ENCODE data around the gene RASSF4.

RASSF4 gene

DNA sequence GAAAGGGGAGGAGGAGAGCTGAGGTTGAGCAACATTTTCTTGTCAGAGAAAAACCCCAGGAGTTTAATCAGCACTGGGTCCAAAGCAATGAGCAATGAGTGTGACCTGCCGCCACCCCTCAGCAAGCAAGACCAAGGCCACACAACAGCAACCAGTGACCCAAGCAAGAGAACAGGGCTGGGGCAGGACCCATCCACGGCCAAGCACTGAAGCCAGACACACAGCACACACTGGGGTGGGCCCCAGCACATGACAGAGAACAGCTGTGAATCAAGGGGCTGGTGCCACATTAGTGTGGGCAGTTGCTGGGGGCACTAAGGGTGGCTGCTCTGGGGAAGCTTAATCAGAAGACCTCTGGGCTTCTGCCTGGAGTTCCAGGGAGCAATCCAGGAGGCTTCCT is 32.2 kb upstream of the RASSF4 start:
- no peak for DNase-seq (ENCODE audit: low read depth in 2 of 2)

DNA sequence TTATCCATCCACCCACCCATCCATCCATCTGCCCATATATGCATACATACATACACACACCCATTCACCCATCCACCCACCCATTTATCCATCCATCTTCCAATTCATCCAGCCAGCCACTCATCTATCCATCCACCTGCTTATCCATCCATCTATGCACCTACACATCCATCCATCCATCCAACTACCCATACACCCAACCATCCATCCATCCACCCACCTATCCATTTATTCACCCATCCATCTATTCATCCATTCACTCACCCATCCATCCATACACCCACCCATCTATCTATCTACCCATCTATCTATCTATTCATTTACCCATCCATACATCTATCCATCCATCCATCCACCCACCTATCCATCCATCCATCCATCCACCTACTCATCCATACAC is 31.1 kb upstream of the RASSF4 start:
- DNase-seq (ENCODE audit: low read depth in 2 of 2), result no peak

DNA sequence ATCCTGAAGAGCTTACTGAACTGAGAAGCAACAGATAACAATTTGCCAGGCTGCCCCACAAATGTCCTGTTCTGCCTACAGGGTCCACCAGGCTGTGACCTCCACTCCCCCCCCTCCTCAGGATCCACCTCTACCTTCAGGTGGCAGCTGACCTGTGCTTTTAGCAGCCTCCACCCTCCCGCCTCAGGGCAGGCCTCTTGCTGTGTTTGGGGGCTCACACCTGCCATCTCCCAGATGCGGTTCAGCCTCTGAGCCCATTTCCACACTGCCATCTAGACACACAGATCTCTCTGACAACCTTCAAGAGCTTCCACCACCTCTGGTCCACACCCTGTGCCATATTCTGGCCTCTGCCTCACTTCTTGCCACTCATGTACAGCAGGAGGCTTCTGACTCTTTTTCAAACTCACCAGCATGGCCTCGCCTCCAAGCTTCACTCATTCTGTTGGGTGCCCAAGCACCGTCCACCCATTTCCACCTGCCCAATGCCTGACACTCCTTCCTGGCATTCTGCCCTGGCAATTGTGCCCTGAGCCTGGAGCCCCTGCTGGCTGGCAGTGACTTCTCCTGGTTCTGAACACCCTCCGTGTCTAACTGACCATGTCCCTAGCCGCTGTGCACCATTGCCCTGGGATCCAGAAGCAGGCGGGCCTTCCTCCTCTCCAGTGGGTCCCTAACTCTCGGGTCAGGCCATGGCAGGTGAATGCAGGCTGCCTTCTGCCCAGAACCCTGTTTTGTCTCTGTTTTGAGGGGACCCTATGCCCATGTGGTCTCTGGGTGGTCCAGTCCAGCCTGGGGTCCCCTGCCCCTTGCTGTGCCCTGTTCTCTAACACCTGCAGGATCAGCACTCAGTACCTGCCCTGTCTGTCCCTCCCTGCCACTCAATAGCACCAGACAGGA is 30.0 kb upstream of the RASSF4 start:
- no peak for DNase-seq (ENCODE audit: low read depth in 2 of 2)

DNA sequence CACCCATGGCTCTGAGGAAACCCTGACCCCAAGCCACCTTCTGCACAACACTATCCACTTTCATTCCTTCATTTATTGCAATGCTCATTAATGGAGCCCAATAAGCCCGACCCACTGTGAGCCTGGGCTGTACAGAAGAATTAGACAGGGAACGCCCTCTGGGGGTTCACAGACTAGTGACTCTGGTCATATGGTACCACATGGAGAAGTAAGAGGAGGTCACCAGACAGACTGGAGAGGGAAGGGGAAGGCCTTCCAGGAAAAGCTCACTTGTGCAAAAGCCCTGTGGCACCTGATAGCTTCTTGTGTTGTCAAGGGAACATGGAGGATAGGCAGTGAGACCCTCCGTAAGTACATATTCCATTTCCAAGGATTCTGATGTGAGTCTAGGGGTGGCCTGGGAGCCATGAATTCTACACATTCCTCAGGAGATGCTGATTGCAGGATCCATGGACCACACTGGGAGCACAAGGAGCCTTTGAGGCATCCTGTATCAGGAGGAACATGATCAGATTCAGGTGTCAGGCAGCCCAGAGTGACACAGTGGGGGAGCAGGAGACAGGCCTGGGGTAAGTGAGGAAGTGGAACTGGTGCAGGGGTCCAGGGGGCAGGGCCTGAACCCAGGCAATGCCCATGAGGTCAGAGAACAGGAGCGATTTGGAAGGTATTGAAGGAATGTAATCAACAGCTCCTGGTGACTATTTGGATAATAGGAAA is 28.5 kb upstream of the RASSF4 start:
- no peak for DNase-seq (ENCODE audit: low read depth in 2 of 2)

DNA sequence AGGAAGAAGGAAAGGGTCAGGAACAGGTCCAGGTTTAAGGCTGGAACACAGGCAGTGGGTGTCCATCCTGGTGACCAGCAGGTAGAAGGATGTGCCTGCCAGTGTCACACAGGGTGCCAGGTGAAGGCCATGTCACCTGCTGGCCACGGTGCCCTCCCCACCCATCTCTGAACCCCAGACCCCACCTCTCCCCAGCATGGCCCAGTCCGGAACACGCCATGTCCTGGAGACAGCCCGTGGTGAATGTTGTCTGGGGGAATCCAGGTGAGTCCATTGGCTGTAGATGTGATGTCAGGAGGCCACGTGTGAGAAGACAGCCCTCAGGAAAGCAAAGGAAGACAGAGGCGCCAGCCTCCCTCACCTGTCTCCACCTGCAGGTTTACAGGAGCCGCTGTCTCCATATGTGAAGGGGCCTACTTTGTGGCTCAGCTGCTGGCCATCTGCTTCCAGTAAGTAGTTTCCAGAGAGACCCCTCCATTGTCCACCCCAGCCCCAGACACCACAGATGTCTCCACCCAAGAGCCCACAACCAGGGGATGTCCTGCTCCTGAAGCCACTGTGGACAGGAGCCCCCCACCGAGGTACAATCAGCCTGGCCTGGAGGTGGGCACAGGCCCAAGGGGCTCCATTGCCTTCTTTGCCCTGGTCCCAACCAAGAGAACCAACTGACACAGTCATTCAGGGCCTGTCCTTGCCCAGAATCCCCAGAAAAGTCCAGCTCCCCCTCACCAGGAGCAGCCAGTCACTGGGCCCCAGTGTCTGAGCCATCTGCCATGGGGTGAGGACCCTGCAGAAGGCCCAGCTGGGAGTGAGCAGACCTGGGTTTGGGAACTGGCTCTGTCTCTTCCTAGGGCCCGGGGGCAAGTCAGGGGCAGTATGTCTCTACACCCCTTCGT is 27.7 kb upstream of the RASSF4 start:
- DNase-seq (ENCODE audit: low read depth in 2 of 2), result no peak

DNA sequence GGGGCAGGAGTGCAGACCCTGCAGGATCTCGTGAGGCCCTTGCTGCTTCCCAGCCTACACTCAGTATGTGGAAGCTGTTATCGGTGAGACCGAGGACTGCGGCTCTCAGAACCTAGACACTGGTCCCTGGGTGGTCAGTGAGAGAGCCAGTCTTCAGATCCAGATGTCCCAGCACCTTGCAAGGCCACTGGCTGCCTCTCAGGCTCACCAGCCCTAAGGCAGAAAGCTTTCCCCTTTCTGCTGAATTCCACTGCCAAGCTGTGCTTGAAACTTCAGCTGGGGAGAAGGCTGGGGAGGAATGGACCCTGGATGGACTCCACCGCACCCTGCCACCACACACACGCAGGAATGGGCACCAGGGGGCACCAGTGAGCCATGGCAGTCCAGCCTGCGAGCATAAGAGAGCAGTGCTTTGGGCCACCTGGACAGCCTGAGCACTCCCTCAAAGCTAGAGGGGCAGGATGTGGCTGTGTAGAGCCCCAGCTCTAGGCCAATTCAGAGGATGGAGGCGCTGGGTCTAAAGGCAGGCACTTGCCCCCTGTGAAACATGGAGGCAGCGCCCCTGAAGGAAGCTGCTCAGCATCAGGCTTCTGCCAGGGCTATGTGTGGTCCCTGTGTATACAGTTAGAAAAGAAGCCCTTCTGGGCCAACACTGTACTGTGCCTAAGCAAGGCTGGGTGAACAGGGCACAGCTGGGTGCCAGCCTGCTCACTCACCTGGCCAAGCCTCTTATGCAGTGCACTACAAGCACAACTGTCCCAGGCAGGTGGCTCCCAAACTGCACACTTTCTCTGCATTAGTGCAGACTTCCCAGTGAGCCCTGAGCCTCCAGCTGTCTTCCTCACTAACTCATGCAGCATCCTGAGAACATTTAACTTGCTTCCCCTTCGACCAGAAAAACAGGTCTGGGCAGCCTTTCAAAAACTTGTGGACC is 26.8 kb upstream of the RASSF4 start:
- DNase-seq (ENCODE audit: low read depth in 2 of 2), result peak; percentile 51 to 70

DNA sequence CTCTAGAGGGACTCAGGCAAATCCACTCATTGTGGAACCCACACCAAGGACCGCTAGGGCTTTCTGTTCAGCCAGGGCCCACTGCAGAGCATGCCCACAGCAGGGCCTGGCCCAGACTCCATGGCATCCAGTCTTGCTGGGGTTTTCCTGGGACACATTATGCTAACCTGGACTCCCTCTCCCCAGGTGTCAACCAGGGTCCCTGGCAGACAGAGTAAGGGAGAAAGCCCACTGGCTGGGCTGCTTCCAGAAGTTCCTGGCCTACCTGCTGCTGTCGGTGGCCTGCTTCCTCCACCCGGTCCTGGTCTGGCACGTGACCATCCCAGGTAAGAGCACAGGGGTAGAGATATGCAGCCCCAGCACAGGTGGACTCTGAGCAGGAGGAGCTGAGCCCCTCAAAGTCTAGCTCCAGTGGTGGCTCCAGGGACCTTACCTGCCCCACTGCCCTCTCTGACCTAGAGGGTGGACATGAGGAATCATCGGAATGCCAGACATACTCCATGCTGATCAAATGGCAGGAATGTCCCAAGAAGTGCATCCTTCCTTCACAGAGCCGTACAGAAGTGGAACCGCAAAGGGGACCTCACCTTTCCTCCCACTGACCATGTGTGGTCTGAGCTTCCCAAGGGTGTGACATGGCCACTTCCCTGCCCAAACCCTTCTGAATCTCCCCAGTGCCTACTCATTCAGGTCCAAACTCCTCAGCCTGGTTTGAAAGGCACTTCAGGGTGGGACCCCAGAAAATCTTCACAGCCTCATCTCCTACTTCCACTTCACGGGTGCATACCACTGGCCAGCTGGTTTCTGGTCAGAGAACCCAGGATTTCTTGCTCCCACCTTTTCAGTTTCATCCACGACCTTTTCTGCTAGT is 25.9 kb upstream of the RASSF4 start:
- no peak for DNase-seq (ENCODE audit: low read depth in 2 of 2)

DNA sequence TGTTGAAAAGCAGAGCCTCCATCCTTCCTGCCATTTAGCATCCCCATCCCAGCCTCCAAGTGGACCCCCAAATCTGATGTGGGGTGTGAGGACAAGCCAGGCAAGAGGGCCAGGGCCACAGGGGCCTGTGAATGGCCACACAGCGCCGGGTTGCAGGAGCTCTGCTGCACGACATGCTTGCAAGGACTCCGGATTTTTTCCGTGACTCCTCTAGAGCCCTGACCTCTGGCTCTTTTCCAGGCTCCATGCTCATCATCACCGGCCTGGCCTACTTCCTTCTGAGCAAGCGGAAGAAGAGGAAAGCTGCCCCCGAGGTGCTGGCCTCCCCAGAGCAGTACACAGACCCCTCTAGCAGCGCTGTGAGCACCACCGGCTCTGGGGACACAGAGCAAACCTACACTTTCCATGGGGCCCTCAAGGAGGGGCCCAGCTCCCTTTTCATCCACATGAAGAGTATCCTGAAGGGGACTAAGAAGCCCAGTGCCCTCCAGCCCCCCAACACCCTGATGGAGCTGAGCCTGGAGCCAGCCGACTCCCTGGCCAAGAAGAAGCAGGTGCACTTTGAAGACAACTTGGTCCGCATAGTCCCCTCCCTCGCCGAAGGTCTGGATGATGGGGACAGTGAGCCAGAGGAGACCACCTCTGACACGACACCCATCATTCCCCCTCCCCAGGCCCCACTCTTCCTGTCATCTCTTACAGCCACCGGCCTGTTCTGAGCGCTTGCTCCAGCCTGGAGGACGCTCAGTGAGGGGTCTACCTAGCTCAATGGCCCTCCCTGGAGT is 25.0 kb upstream of the RASSF4 start:
- DNase-seq (ENCODE audit: low read depth in 2 of 2), result no peak

DNA sequence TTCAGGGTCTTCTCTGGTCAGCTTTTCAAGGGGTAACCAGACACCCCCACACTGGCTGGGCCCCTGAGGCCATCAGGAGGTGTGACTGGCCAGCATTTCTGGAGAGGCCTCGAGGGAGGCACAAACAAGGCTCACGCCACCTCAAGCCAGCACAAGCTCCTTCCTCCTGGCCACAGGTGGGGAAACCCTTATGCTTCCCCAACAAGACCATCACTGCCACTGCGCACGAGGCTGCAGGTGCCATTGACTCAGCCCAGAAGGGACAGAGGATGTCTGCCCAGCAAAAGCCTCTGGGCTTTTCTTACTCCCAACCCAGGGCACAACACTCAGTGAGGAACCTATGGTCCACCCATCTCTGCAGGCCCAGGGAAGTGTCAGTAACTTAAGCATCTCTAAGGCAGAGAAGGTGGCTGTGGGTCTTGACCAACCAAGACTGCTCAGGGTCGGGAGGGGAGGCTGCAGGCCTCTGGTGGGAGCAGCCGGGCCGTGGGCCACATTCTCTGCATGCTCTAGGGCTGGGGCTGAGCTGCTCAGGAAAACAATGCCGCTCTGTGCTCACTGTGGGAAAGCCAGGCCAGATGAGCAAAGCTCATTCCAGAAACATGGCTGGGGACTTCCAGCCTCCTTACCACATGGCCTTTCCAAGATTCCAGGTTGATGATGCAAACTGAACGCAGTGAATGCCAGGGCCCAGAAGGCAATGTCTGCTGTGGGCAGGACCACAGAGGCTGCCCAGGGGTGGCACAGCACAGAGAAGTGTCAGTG is 24.2 kb upstream of the RASSF4 start:
- DNase-seq (ENCODE audit: low read depth in 2 of 2), result no peak

DNA sequence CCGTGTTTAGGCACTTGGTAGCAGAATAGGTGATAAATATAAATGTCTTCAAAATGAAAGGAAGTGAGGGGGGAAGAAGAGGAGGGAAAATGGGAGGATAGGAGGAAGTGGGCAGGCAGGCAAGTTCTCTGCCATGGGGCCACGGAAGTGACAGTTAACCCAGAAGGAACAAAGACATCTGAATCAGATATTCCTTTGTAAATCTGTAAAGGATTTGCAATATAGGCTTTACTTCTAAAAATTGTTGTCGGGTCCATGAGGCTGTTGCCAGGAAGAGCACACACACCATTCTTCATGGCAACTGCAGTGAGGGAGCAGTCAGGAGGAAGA is 23.7 kb upstream of the RASSF4 start:
- no peak for DNase-seq (ENCODE audit: low read depth in 2 of 2)

DNA sequence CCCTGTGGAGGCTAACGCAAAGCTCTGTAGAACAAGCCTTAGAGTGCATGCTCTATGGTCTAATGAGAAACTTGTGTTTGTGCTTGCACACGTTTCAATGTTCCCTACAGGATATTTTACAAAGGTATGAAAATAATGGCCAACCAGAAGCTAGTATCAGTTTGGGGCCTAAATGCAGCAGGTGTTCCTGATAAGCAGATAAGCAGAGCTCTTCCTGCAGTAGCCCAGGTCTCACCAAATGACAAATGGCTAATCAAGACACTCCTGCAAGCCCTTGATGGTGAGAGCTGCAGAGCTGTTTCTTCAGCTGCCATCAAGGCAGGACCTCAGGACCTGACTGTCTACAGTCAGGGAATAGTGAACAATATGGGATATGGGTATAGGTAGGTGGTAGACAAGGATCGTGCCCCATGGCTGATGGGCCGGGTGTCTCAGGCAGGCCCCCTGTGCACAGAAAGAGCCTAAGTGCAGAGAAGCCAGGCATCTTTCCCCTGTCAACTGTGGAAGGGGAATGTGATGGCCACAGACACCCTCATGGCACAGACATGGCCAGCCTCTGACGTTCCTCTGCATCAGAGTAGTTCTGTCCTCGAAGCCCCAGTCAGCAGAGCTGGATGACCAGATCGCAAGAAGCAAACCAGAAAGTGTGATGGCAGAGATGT is 23.2 kb upstream of the RASSF4 start:
- DNase-seq (ENCODE audit: low read depth in 2 of 2), result no peak

DNA sequence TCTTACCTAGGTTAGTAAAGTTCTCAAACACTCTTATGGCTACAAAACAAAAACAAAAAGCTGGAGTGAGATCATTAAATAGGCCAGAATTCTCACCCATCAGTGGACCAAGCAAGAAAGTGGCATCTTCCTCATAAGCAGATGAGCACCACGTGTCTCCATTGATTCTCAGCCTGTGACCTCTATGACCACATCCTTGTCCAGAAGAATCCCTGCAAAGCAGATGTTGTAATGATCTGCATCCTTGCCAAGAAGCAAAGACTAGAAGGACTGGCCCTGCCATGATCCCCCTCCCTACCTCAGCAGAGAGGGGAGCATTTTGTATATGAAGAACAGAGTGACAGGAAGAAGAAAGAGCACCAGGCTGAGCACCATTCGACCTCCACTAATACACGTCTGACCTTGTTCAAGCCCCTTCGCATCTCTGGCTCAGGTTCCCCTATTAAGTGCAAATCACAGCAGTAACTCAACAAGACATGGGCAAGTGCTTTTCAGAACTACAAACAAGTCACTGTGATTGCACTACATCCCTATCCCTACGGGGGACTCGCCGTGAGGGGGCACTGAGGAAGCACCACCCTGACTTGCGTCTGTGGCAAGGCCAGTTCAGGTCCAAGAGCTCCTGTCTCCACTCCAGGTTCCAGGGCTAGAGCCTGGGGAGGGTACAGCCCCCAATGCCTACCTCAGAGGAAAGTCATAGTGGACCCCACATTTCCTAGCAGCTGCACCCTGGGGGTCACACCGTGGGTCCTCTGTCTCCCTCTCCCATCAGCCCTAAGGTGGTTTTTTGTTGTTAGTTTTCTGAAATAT is 22.2 kb upstream of the RASSF4 start:
- DNase-seq (ENCODE audit: low read depth in 2 of 2), result no peak

DNA sequence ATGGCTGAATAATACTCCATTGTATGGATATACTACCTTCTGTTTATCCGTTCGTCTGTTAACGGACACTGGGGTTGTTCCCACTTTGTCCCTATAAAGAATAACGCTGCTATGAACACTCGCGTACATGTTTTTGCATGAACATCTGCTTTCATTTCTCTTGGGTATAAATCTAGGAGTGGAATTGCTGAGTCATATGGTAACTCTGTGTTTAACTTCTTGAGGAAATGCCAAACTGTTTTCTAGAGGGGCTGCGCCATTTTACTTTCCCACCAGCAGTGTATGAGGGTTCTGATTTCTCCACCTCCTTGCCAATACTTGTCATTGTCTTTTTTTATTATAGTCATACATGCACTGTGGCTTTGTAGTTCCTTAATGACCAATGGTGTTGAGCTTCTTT is 20.6 kb upstream of the RASSF4 start:
- DNase-seq (ENCODE audit: low read depth in 2 of 2), result no peak

DNA sequence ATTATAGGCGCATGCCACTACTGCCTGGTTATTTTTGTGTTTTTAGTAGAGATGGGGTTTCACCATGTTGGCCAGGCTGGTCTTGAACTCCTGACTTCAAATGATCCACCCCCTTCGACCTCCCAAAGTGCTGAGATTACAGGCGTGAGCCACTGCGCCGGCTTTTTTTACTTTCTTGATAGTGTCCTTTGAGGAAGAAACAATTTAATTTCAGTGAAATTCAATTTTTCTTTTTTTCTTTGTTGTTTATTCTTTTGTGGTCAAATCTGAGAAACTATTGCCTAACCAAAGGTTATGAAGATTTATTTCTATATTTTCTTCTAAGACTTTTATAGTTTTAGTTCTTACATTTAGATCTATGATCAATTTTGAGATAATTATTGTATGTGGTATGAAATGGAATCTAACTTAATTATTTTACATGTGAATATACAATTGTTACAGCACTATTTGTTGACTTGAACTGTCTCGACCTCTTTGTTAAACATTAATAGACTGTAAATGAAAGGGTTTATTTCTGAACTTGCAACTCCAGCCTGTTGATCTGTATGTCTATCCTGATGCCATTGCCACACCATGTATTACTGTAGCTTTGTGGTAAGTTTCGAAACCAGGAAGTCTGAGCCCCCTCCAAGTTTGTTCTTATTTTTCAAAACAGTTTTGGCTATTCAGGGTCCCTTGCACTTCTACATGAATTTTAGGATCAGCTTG is 19.8 kb upstream of the RASSF4 start:
- DNase-seq (ENCODE audit: low read depth in 2 of 2), result no peak

DNA sequence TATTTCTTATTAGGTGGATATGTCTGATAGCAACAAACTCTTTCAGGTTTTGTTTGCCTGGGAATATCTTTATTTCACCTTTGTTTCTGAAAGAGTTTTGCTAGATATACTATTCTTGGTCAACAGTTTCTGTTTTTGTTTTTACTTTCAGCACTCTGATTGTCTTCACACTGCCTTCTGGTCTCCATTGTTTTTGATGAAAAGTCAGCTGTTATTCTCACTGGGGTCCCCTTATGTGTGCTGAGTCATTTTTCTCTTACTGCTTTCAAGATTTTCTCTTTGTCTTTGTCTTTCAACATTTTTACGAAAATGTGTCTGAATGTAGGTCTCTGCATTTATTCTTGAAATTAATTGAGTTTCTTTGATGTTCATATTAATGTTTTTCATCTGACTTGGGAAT is 15.2 kb upstream of the RASSF4 start:
- no peak for DNase-seq (ENCODE audit: low read depth in 2 of 2)

DNA sequence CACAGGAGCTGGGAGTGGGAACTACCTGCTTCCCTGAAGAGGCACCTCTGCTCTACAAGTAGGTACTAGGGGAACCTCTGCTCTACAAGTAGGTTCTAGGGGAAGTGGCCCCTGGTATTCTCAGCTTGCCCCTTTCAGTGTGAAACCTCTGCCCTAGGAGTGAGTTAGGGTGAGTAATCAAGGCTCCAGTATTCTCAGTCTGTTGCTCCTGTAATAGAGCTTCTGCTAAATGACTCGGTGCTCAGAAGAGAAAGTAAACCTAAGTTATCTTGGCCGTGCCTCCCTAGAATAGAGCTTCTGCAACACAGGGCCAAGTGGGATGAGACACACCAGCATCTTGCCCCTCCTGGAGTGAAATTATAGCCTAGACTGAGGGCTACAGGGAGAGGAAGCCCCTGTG is 13.4 kb upstream of the RASSF4 start:
- no peak for DNase-seq (ENCODE audit: low read depth in 2 of 2)

Measured in stimulated activated CD8-positive, alpha-beta memory T cell treated with anti-CD3 and anti-CD28 coated beads, Interleukin-7, amount 100 ng/mL, for 1 hour (primary cell).